Upper lobe of left lung (tissue), 6 donors: Measurements from ENCODE around the gene INHBC. TPM values are rescaled to one million over a fixed set of nuclear protein-coding genes. Genes with fewer than 3 reads are reported as not detected.

Experiments
- ATAC-seq, 2 donors: fragments of 200-7000 bp; cut with Tn5 transposase; one replicate each; pipeline ENCODE4 v1.9.1; 2022; ENCODE audit warnings: mild to moderate bottlenecking in 2 of 2, moderate library complexity in 2 of 2; ENCODE audit not compliant: low FRiP score in 2 of 2
- DNase-seq, 2 donors: peaks; one replicate each; pipeline ENCODE4 v3.0.0-alpha.2; 2019 to 2020
- H3K27ac ChIP-seq, 4 donors: fragments of 200-600 bp; sonication (generic); one replicate each; pipeline ENCODE4 v1.5.1; 2016 to 2019
- H3K27me3 ChIP-seq, 4 donors: fragments of 200-600 bp; sonication (generic); one replicate each; pipeline ENCODE4 v1.5.1; 2017 to 2019
- H3K36me3 ChIP-seq, 4 donors: fragments of 200-600 bp; sonication (generic); one replicate each; pipeline ENCODE4 v1.5.1; 2016 to 2019
- H3K4me1 ChIP-seq, 4 donors: fragments of 200-600 bp; sonication (generic); one replicate each; pipeline ENCODE4 v1.5.1; 2018 to 2019
- H3K4me3 ChIP-seq, 4 donors: fragments of 200-600 bp; sonication (generic); one replicate each; pipeline ENCODE4 v1.5.1; 2017 to 2019; ENCODE audit warnings: mild to moderate bottlenecking in 2 of 4, moderate library complexity in 1 of 4
- H3K9me3 ChIP-seq, 4 donors: fragments of 200-600 bp; sonication (generic); one replicate each; pipeline ENCODE4 v1.5.1; 2018 to 2019
- CTCF ChIP-seq, 6 experiments: fragments of 450-650 bp in 4 of 6; fragments of 200-600 bp in 2 of 6; sonication (generic) in 2 of 6; IDR thresholded peaks; one replicate each; pipeline ENCODE4 v1.5.1; 2016 to 2019; ENCODE audit warnings: antibody characterized with exemption in 6 of 6
- EP300 ChIP-seq, 4 donors: sonication (generic); formaldehyde crosslinking; IDR thresholded peaks; one replicate each; pipeline ENCODE4 v1.5.1; 2017; ENCODE audit warnings: antibody characterized with exemption in 4 of 4, control low read depth in 2 of 4
- POLR2A ChIP-seq, 4 donors: fragments of 450-650 bp; IDR thresholded peaks; one replicate each; pipeline ENCODE4 v1.5.1; 2016 to 2017; ENCODE audit warnings: antibody characterized with exemption in 4 of 4, mild to moderate bottlenecking in 2 of 4
- POLR2AphosphoS5 ChIP-seq, 2 donors: sonication (generic); formaldehyde crosslinking; IDR thresholded peaks; one replicate each; pipeline ENCODE4 v1.5.1; 2017; ENCODE audit warnings: antibody characterized with exemption in 2 of 2
- WGBS, 2 donors: methylation state at CpG; one replicate each; pipeline ENCODE4 v1.1.5; 2017 to 2018; 5-methylcytosine and 5-hydroxymethylcytosine counted together
- total RNA-seq, 6 donors: library from RNA; depleted of rRNA in 4 of 6; stranded (reverse); fragments of >200 nt in 4 of 6; gene quantifications; one replicate each; pipeline versions ENCODE4 v1.1.0 to v1.2.1, GENCODE V29; 2016 to 2021
- donor health status: DM: no; HTN: no; CAD: no; lungs with moderate emphysema.
- donor health status: DM: no; HTN: yes; CAD: no; lungs with severe emphysema.

The INHBC gene
- total RNA-seq, 6 donors from 2014 or later = not detected

GRCh38 chr12:57428965-57429364, 5.6 kb upstream of the INHBC start:
- peaks cover 3 to 15% (median 11%) of the 10 kb centered on the region in 4 donors for H3K4me1 ChIP-seq
- WGBS, 2 donors = 81 to 91% methylated on average over 6 of the region's 6 CpGs
- no peak overlapping the region for H3K4me3 ChIP-seq

GRCh38 chr12:57429473-57430111, 5.0 kb upstream of the INHBC start:
- ATAC-seq = no peak
- no peak for DNase-seq
- peak overlapping the region; percentile 91 to 99 (median 94) for H3K27ac ChIP-seq
- TF ChIP-seq EP300 (IDR thresholded peaks at IDR 0.05) (no peak), POLR2A (IDR thresholded peaks at IDR 0.05) (no peak), CTCF (IDR thresholded peaks at IDR 0.05) (no peak), POLR2AphosphoS5 (IDR thresholded peaks at IDR 0.05) (no peak)
- H3K36me3 ChIP-seq = peaks cover 0 to 6% (median 3%) of the 10 kb centered on the region in 4 donors
- no peaks in the 10 kb centered on the region for H3K9me3 ChIP-seq
- peak overlapping the region in 3 of 4 donors; percentile 72 to 82 (median 80) for H3K4me3 ChIP-seq
- H3K4me1 ChIP-seq = peaks cover 3 to 15% (median 11%) of the 10 kb centered on the region in 4 donors
- H3K27me3 ChIP-seq = no peaks in the 10 kb centered on the region
- 37 to 39% methylated on average over 9 of the region's 9 CpGs for WGBS, 2 donors

More at GRCh38 chr12:57428965-57429364, 5.6 kb upstream of the INHBC start:
- Histone ChIP-seq H3K27me3 (no peaks in the 10 kb centered on the region), H3K9me3 (no peaks in the 10 kb centered on the region), H3K27ac (peak overlapping the region in 3 of 4 donors; percentile 91 to 99 (median 93)), H3K36me3 (peaks cover 0 to 6% (median 3%) of the 10 kb centered on the region in 4 donors)
- ATAC-seq (no peak), DNase-seq (no peak)
- no peak for TF ChIP-seq POLR2A (IDR thresholded peaks at IDR 0.05)
- TF ChIP-seq EP300 (IDR thresholded peaks at IDR 0.05) = no peak
- TF ChIP-seq CTCF (IDR thresholded peaks at IDR 0.05) = no peak
- no peak for TF ChIP-seq POLR2AphosphoS5 (IDR thresholded peaks at IDR 0.05)

GRCh38 chr12:57430112-57430930, 4.3 kb upstream of the INHBC start:
- Histone ChIP-seq H3K27me3 (no peaks in the 10 kb centered on the region), H3K9me3 (no peaks in the 10 kb centered on the region), H3K4me3 (peak overlapping the region; percentile 72 to 82 (median 77)), H3K36me3 (peaks cover 0 to 5% (median 2%) of the 10 kb centered on the region in 4 donors), H3K27ac (peak overlapping the region; percentile 91 to 99 (median 94)), H3K4me1 (peaks cover 3 to 15% (median 11%) of the 10 kb centered on the region in 4 donors)
- peak in 1 of 2 donors; percentile 51 for DNase-seq
- WGBS, 2 donors = 0 to 1% methylated on average over 26 to 51 of the region's 74 CpGs
- peak; percentile 71 to 91 for ATAC-seq
- TF ChIP-seq CTCF (IDR thresholded peaks at IDR 0.05) = no peak
- no peak for TF ChIP-seq POLR2AphosphoS5 (IDR thresholded peaks at IDR 0.05)
- no peak for TF ChIP-seq EP300 (IDR thresholded peaks at IDR 0.05)

GRCh38 chr12:57430931-57431566, 3.5 kb upstream of the INHBC start, which contains the start of gene R3HDM2:
Gene R3HDM2, minus strand, starts transcription at chr12:57431043. Its CDS starts 120,615 bp downstream, at chr12:57310428.
- WGBS, 2 donors = 1% methylated on average over 40 to 41 of the region's 41 CpGs
- H3K4me3 ChIP-seq = peak within 1 kb of the TSS; percentile 72 to 82 (median 77)
- peak; percentile 97 to 98 for ATAC-seq
- H3K4me1 ChIP-seq = peaks cover 3 to 15% (median 11%) of the 10 kb centered on the region in 4 donors
- H3K36me3 ChIP-seq = no peaks in the 10 kb centered on the region
- H3K9me3 ChIP-seq = no peaks in the 10 kb centered on the region
- peak; percentile 96 to 99 for DNase-seq
- TF ChIP-seq POLR2AphosphoS5 (IDR thresholded peaks at IDR 0.05) = peak; percentile 96 to 99
- TF ChIP-seq EP300 (IDR thresholded peaks at IDR 0.05) = peak in 1 of 4 donors; percentile 60
- TF ChIP-seq POLR2A (IDR thresholded peaks at IDR 0.05) = peak in 3 of 4 donors; percentile 82 to 95 (median 88)
- TF ChIP-seq CTCF (IDR thresholded peaks at IDR 0.05) = peak in 1 of 6 experiments; percentile 38
- no peaks in the 10 kb centered on the region for H3K27me3 ChIP-seq
- H3K27ac ChIP-seq = peak within 1 kb of the TSS; percentile 91 to 99 (median 94)
